Measurements from ENCODE around the gene MTG2.

DNA sequence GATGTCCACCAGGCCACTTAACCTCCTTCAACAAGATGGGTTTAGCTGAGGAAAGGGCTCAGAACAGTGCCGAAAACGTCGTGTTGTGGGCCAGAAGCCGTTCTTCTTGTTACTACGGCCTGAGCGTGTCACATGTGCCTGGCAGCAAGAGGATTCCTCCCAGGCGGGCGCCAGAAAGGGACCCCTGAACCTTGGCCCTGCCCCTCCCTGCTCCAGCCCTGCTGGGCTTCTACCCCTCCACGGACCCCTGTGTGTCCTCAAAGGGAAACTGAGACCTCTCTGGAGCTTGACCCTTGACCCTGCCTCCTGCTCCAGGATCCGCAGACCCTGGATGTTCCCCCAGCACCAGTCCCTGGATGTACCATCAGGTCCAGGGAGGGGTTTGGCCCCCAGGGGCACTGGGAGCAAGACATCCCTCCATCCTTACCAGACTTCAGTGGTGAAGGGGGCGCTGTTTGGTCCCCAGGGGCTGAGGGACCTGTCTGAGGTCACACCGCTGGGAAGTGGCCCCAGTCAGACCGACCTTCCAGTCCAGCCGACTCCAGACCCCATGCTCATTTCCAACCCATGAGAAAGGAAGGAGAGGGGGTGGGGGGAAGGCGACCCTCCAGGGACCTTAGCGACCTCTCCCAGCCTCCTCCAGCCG, 27.1 kb downstream of the MTG2 start:
- TF ChIP-seq POLR2A (IDR thresholded peaks at IDR 0.05): no peak
- no peak for TF ChIP-seq EP300 (IDR thresholded peaks at IDR 0.05)

Data from ovary (tissue), 1 donor.